D721Med (cell line): ENCODE data around the gene CCDC88A.
"Not testable (repeated sequence)": the region's sequence is repeated elsewhere in the genome, so short reads cannot be mapped to it uniquely, and the experiment has no call there.

Experiments used
- DNase-seq: peaks from one replicate; pipeline ENCODE4 v3.0.0; 2011; ENCODE audit warnings: low spot score; ENCODE audit not compliant: insufficient read length
- FAIRE-seq: peaks from 2 replicates; lab custom pipeline; 2011; peaks lifted over from hg19 to GRCh38; lab: Jason Lieb, UNC
- TF ChIP-seq, protein P1 (sequence below): IDR thresholded peaks from 2 replicates; pipeline ENCODE4 v1.5.1; 2012; ENCODE audit warnings: mild to moderate bottlenecking, control low read depth; ENCODE audit not compliant: insufficient read depth; ENCODE audit errors: missing control alignments

CCDC88A gene

DNA sequence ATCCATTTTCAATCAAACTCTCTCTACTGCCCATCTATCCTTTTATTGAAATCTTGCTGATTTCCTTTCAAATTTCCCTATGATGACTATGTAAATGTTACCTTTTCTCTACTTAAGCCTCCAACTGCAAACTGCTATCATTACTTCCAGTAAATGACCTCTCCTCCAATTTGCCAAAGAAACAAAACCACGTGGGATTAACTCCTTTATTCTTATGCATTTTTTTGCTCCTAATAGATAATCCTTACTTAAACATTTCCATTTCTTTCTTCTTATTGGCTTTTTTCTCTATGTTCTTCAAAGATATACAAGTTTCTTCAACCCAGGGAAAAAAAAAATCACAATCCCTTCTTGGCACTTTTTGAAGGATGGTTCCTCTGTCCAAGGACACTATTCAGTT is 61.2 kb downstream of the CCDC88A start:
- FAIRE-seq, result no peak

DNA sequence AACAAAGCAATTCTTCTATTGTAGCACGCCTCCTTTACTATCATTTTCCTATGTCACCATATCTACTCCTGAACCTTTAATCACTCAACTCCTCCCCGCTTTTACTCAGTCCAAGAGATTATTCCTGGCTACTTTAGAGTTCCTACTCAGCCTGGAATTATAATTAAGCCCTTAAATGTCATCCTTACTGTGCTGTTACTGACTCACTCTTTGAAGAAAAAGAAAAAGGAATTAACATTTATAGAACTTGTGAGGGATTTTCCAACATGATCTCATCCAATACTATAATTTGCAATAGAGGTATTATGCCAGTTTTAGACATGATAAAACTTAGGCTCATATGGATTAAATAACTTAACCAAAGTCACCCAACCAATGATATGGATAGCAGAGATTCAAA is 61.7 kb downstream of the CCDC88A start:
- DNase-seq, result no peak
- TF ChIP-seq, protein P1, sequence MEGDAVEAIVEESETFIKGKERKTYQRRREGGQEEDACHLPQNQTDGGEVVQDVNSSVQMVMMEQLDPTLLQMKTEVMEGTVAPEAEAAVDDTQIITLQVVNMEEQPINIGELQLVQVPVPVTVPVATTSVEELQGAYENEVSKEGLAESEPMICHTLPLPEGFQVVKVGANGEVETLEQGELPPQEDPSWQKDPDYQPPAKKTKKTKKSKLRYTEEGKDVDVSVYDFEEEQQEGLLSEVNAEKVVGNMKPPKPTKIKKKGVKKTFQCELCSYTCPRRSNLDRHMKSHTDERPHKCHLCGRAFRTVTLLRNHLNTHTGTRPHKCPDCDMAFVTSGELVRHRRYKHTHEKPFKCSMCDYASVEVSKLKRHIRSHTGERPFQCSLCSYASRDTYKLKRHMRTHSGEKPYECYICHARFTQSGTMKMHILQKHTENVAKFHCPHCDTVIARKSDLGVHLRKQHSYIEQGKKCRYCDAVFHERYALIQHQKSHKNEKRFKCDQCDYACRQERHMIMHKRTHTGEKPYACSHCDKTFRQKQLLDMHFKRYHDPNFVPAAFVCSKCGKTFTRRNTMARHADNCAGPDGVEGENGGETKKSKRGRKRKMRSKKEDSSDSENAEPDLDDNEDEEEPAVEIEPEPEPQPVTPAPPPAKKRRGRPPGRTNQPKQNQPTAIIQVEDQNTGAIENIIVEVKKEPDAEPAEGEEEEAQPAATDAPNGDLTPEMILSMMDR, result no peak
- FAIRE-seq, result peak; percentile 89

More for the DNA sequence above, 61.2 kb downstream of the CCDC88A start:
- TF ChIP-seq, protein P1, result no peak
- DNase-seq, result no peak

DNA sequence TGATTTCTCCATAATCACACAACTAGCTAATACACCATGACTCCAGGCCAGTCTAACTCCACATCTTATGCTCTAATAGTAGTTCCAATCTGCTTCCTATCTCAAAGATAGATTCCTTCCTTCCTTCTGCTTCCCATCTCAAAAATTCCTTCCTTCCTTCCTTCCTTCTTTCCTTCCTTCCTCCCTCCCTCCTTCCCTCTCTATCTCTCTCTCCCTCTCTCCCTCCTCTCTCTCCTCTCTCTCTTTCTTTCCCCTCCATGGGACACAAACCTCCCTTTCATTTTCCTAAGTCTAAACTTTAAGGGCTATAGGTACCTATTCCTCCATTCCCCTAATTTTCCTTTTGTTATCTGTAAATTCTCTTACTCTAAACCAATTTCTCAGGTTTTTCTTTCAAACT is 62.5 kb downstream of the CCDC88A start:
- FAIRE-seq, result no peak
- no peak for DNase-seq
- TF ChIP-seq, protein P1, result no peak

DNA sequence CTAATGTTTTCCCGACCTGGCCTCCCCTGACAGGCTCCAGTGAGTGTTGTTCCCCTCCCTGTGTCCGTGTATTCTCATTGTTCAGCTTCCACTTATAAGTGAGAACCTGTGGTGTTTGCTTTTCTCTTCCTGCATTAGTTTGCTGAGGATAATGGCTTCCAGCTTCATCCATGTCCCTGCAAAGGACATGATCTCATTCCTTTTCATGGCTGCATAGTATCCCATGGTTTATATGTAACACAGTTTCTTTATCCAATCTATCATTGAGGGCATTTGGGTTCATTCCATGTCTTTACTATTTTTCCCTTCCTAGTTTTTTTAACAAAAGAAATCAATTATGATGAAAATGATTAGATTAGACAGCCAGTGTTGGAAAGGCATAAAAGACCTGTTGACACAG is 63.5 kb downstream of the CCDC88A start:
- not testable (repeated sequence) for DNase-seq, FAIRE-seq

DNA sequence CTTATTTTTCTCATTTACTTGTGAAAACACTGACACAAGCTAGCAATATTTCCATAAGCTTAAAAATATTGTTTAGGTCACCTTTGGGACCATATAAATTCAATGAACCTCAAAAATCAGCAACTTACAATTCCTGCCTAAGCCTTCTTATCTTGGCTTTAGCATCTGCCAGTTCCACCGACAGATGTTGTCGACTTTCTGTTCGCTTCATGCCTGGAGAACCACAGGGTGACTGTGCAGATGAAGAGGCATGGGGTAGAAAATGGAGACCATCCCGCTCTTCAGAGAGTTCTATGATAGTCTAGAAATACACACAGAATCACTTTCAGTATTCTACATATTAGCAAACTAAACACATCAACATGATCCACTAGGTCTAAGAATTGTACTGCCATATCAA is 64.2 kb downstream of the CCDC88A start:
- TF ChIP-seq, protein P1, result no peak

DNA sequence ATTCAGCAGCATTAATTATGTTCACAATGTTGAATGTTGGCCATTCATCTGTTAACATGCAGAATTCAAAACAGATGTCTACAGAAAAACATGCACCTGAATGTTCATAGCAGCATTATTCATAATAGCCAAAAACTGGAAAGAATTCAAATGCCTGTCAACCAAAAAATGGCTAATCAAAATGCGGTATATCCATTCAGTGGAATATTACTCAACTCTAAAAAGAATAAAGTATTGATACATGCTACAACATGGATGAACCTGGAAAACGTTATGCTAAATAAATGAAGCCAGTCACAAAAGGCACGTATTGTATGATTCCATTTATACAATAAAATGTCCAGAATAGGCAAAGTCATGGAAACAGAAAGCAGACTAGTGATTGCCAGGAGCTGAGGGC is 68.0 kb downstream of the CCDC88A start:
- TF ChIP-seq, protein P1, result no peak
- DNase-seq (no peak), FAIRE-seq (no peak)

More for the DNA sequence above, 64.2 kb downstream of the CCDC88A start:
- no peak for DNase-seq
- FAIRE-seq, result peak; percentile 91

DNA sequence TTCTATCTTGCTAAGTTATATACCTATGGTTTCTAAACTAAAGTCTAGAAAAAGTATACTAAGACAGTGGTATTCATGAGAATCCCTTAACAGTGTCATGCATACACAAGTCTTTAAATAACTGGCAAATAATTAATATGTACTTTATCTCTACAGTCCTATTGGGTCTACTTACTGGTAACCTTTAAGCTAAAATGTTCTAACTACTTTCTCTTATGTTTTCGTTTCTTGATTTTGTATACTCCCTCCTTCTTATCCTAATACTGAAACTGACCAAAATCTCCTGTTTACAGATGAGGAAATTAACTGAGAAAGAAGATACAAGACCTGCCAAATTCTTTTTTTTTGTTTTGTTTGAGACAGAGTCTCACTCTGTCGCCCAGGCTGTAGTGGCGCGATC is 74.6 kb downstream of the CCDC88A start:
- no peak for DNase-seq
- TF ChIP-seq, protein P1, result no peak
- FAIRE-seq, result peak; percentile 41

DNA sequence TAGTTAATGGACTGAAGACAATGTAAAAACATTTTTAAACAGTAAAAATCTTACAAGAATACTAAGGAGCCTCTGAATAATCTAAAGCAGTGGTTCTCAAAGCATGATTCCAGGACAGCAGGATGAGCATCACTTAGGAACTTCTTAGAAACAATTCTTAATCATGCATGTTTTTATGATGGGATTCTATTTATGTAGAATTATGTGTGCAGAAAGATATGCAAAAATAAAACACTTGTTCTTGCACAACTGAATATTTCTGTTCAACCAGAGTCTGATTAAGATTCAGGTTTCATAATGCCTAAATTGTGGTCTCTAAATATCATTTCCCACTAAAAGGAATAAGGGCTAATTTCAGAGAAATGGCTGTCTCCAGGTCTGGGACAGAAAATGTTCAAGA is 81.4 kb downstream of the CCDC88A start:
- TF ChIP-seq, protein P1, result no peak
- FAIRE-seq (no peak), DNase-seq (no peak)
